RKO (cell line): ENCODE data around the gene EGLN2.
"Not testable (repeated sequence)": the region's sequence is repeated elsewhere in the genome, so short reads cannot be mapped to it uniquely, and the experiment has no call there.

Experiments
- DNase-seq: peaks from one replicate; pipeline ENCODE4 v3.0.0-alpha.2; 2016; ENCODE audit warnings: low spot score

The EGLN2 gene

DNA sequence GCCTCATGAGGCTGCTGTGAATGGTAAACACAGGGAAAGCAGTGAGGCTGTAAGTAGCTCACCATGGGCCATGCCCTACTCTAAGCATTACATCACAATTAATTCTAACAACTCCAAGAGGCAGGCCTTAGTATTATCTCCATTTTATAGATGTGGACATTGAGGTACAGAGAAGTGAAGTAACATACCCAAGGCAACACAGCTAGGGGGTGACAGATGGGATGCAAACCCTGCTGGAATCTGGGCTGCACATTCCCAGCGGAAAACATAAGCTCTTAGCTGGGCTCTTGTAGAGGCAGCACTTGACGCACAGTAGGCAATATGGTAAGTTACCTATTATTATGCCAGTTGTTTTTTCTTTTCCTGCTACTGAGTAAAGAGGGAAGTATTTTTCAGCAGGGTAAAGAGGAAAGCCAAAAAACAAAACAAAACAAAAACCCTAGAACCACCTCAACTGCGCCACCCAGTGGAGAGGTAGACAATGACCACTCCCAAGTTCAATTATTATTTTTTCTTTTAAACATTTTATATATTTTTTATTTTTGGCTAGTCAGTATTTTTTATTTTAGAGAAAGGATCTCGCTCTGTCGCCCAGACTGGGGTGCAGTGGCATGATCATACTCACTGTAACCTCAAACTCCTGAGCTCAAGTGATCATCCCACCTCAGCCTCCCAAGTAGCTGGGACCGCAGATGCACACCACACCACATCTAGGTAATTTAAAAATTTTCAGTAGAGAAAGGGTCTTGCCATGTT is 20.7 kb downstream of the EGLN2 start:
- DNase-seq, result peak; percentile 43

- DNase-seq, result no peak
Measured at GRCh38 chr19:40822161-40822560, 23.2 kb downstream of the EGLN2 start.

GRCh38 chr19:40822704-40823553 is 23.9 kb downstream of the EGLN2 start:
- DNase-seq, result not testable (repeated sequence)

DNA sequence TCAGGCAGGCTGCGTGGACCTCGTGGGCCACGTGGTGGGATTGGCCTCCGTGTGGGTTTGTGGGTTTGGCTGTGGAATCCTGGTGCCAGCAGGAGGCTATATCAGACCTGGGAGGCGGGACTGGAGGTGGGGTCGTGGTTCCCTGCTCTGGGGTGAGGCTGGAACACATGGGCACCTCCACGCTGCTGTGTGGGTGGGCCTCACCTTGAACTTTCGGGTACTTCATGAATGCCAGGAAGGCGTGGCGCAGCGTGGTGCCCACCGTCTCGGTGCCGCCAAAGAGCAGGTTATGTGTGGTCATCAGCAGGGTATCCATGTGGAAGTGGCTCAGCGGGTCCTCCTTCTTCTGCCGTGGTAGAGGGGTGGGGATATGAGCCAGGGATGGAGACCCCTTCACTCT is 25.9 kb downstream of the EGLN2 start:
- DNase-seq, result not testable (repeated sequence)

- DNase-seq, result not testable (repeated sequence)
Measured at GRCh38 chr19:40825460-40826095, 26.6 kb downstream of the EGLN2 start.

DNA sequence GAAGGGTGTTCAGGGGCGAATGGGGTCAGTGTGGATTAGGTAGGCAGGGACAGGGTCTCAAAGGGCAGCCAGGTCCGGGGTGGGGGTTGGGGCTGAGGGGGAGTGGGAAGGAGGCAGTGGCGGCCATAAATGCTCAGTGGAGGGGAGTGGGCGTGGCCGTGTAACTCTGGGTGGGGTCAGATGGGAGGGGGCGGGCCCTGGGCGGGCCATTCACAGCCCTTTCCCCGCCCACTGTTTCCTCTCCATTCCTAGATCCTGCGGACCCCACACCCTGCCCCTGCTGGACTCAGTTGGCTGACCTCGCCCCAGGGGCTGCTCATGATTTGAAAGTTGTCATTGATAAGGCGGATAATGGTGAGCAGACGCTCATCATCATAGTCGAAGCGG is 27.3 kb downstream of the EGLN2 start:
- not testable (repeated sequence) for DNase-seq

GRCh38 chr19:40826699-40827385 is 27.9 kb downstream of the EGLN2 start:
- not testable (repeated sequence) for DNase-seq

DNA sequence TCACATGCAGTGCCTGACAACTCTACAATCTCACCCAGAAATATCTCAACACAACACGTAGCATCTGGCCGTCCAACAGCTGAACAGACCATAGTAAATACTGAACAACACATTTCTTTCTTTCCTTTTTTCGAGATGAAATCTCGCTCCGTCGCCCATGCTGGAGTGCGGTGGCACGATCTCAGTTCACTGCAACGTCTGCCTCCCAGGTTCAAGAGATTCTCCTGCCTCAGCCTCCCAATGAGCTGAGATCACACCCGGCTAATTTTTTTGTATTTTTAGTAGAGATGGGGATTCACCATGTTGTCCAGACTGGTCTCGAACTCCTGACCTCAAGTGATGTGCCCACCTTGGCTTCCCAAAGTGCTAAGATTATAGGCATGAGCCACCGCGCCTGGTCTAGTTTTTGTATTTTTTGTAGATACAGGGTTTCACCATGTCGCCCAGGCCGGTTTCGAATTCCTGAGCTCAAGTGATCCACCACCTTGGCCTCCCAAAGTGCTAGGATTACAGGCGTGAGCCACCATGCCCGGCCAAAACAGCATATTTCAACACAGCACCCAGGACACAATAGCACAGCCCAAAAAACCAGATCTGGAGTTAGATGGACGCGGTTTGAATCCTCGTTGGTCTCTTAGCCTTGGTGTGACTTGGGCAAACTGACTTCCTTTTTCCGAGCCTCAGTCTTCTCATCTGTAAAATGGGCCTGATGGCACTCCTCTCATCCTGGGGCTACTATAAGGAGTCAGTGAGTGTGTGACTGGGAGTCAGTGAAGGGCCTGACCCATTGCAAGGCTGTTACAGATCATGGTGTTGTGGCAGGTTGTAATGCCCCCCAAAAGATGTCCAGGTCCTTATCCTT is 28.6 kb downstream of the EGLN2 start:
- DNase-seq, result no peak

GRCh38 chr19:40829205-40829604 is 30.2 kb downstream of the EGLN2 start:
- DNase-seq, result no peak

GRCh38 chr19:40830741-40831140 is 31.8 kb downstream of the EGLN2 start:
- not testable (repeated sequence) for DNase-seq

DNA sequence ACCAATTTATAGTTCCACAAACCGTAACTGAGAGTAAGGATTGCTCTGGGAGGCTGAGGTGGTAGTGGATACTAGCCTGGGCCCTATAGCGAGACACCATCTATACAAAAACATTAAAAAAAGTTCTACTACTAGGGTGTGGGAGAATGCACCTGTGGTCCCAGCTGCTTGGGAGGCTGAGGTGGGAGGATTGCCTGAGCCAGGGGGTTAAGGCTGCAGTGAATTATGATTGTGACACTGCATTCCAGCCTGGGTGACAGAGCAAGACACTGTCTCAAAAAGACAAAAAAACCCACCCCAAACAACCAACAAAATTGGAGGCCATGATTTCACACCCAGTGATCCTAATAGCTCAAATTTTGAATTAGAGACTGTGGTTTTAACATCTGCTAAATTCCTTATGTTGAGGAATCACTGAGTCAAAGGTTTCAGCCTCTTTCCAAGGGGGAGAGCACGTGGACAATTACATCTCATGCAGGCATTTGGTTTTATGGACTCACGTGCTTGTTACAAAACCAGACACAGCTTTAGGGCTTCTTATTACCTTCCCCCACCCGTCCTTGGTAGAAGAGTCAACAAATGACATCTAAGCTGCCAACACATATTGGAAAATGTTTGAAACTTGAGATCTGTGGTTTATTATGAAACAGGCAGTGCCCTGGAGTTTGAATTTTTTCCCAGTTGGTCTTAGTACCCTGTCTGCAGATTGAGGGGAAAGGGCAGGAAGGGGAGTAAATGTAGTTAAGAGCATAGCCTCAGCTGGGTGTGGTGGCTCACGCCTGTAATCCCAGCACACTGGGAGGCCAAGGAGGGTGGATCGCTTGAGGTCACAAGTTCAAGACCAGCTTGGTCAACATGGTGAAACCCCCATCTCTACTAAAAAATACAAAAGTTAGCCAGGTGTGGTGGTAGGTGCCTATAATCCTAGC is 32.8 kb downstream of the EGLN2 start:
- DNase-seq, result peak; percentile 45

GRCh38 chr19:40832431-40832790 is 33.4 kb downstream of the EGLN2 start:
- DNase-seq, result not testable (repeated sequence)

DNA sequence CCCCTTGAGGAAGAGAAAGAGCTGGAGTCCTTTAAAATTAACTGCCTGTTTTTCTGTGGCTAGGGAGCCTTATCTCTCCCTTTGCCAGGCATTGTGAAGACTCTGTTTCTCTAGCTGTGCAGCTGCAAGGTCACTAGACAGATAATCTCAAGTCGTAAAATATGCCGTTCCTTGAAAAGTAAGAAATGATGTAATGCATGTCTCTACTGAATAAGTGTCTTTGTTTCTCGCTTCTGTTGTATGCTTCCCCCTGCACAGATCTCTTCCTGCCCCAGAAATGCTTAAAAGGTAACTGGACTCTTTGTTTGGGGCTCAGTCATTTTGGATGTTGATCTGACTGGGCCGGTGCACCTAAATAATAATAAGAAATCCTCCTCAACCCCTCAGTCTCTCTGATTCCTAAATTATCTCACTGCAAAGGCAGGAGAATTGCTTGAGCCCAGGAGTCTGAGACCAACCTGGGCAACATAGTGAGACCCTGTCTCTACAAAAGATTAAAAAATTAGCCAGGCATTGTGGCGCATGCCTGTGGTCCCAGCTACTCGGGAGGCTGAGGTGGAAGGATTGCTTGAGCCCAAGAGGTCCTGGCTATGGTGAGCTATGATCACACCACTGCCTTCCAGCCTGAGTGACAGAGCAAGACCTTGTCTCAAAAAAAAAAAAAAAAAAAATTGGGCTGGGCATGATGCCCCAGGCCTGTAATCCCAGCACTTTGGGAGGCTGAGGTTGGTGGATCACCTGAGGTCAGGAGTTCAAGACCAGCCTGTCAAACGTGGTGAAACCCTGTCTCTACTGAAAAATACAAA is 34.9 kb downstream of the EGLN2 start:
- DNase-seq, result not testable (repeated sequence)

DNA sequence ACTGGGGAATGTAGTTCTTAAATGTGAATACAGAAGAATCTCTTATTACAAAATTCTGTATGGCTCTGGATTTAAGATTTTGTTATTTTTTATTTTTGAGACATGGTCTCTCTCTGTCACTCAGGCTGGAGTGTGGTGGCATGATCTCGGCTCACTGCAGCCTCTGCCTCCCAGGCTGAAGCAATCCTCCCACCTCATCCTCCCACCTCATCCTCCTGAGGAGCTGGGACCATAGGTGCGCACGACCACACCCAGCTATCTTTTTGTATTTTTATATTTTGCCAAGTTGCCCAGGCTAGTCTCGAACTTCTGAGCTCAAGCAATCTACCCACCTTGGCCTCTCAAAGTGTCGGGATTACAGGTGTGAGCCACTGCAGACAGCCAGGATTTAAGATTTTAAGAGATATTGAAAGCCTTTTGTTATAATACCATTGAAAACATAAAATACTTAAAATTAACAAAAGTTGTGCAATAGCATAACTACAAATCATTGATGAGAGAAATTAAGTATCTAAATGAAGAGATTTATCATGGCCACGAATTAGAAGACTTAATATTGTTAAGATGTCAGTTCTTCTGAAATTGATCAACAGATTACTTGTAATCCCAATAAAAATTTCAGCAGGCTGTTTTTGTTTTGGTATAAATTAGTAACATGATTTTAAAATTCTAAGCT is 37.9 kb downstream of the EGLN2 start:
- no peak for DNase-seq

GRCh38 chr19:40838477-40838876 is 39.5 kb downstream of the EGLN2 start:
- not testable (repeated sequence) for DNase-seq

DNA sequence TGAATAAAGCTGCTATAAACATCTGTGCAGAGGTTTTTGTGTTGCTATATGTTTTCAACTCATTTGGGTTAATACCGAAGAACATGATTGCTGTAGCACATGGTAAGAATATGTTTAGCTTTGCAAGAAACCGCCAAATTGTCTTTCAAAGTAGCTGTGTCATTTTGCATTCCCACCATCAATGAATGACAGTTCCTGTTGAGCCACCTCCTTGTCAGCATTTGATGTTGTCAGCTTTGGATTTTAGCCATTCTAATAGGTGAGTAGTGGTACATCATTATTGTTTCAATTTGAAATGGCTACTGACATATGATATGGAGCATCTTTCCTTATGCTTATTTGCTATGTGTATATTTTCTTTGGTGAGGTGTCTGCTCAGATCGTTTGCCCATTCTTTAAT is 43.0 kb downstream of the EGLN2 start:
- not testable (repeated sequence) for DNase-seq

DNA sequence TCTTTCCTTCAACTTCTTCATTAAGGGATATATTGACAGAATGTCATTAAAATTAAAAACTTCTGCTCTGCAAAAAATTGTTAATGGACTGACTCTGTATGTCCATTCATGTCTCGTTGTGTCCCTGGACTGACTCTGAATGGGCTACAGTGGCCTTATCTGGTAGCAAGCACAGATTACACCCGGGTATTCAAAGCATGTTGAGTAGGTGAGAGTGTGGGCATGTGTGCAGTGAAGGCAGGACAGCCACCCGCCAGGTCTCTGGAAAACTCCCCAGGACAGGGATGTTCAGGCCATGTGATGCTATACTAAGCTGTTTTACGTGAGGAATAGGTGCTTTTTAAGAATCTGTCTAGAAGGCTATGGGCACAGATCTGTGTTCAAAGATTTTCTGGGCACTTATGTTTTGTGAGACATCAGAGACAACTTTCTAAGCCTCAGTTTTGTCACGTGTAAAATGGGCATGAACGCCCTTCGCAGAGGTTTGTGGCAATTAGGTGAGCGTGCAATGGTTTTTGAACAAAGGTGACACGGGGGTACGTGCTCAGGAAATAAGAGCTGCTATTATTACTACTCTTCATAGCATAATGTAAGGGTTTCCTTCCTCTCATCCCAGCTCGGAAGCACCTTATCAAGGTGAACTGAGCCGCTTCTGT is 44.1 kb downstream of the EGLN2 start:
- not testable (repeated sequence) for DNase-seq

DNA sequence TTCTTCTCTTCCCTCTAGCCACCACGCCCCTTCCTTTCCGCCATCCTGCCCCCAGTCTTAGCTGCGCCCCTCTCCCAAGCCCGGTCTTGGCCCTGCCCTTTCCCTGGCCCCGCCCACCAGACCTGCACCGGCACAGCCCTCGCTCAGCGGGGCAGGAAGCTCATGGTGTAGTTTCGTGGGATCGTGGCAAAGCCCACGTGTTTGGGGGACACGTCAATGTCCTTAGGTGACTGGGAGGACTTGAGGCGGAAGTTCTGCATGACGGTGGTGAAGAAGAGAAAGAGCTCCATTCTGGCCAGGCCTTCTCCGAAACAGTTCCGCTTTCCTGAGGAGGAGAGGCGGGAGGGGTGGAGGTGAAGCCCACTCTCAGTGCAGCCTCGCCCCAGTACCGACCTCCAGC is 44.7 kb downstream of the EGLN2 start:
- not testable (repeated sequence) for DNase-seq
